IPS-18c (cell line): ENCODE results near the gene PTPRE.

ENCODE experiments used
- H3K4me3 ChIP-seq: 2 replicates; pipeline ENCODE4 v1.7.0; 2013; ENCODE audit warnings: low read depth, mild to moderate bottlenecking, low read length, moderate library complexity; ENCODE audit not compliant: insufficient read depth
- H3K9me3 ChIP-seq: one replicate; pipeline ENCODE4 v1.6.1; 2013; ENCODE audit warnings: mild to moderate bottlenecking, low read length, moderate library complexity; ENCODE audit not compliant: control insufficient read depth, insufficient read depth

The PTPRE gene

DNA sequence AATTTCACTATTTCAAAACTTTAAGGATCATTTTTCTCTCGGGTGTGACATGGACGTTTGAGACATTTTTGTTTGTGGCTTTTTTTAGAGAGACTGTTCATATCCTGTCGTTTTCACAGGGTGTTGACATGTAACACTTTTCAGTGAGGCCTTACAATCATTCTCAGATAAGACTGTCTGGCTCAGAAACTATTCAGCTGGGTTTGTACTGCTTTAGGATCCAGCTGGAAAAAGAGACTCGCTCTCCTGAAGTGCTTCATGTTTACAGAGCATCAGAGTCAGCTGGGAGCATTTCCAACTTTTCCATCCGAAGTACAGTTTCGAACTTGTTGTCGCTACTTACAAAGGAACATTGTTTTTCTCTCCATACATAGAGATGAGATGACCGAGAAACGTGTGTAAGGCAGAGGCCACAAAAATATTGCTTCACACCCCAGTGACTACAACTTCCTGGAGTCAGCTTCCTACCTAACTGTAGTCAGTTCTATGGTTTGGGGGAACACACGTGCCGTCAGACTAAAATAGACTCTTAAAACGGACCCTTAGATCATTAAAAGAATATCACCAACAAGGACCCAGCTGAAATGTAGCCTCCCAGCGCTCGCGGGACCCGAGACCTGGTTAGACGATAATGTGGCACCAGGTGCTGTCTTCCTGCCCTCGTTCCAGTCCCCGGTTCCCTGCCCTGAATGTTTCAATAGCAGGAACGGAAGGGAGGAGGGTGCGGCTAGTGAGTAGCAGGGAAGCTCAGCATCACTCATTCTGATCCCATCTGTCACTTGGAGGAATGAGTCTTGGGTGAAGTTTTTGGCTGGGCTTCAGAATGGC lies 141.3 kb downstream of the PTPRE start:
- Histone ChIP-seq H3K4me3 (no peak overlapping the region), H3K9me3 (no peaks in the 10 kb centered on the region)

DNA sequence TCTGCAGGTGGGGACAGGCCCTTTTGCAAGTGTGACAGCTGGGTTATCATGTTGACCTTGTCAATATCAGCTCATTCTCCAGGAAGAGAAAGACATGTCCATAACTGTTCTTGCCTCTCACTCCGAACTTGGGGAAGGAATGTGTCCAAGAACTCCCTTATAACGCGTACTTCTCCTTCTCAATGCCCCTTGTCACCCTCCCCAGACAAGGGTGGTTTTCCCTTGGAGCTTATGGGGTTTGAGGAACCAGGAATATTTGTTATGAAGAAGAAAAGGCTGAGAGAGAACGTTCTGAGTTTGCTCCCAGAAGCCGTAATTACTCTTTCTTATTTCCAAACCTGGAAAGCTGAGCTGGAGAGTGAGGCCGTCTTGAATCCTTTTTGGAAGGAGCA lies 141.9 kb downstream of the PTPRE start:
- Histone ChIP-seq H3K4me3 (no peak overlapping the region), H3K9me3 (no peaks in the 10 kb centered on the region)

DNA sequence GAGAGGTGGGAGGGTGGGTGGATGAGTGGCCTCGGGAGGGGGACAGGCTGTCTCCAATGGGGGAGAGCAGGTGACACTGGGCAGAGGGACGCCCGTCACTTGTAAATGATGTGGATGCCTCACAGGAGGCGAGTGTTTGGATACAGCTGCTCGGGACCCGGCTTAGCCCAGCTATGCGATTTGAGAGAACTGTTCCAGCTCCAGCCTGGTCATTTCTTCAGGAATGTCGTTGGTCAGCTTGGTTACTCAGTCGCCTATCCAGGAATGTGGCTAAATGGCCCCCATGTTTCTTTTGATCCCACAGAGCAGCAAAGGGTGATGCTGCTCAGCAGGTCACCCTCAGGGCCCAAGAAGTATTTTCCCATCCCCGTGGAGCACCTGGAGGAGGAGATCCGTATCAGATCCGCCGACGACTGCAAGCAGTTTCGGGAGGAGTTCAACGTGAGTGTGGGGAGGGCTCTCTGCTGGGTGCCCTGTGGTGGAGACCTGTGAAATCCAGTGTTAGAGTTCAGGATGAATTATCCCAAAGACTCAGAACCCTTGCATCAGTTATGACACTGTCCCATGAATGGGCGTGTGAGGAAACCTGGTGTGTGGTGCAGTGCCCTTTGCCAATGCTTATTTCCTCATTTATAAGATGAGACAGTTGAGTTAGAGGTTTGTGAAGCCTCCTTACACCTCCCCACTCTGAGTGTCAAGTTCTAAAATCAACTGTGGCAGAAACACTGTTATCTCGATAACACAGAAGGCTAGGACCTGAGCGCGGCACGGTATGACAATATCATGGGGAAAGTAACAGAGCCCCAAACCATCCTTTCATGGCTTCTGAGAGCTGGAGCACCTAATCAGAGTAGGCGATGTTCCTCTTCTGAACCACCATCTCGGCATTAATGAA lies 142.6 kb downstream of the PTPRE start:
- no peaks in the 10 kb centered on the region for H3K9me3 ChIP-seq
- no peak overlapping the region for H3K4me3 ChIP-seq

DNA sequence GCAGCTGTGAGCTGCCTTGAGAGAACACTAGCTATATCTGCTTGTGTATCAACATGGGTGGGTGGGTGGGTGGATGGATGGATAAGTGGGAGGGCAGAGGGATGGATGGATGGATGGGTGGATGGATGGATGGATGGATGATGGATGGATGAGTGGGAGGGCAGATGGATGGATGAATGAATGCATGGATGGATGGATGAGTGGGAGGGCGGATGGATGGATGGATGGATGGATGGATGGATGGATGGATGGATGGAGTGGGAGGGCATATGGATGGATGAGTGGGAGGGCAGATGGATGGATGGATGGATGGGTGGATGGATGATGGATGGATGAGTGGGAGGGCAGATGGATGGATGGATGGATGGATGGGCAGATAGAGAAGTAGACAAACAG lies 143.2 kb downstream of the PTPRE start:
- Histone ChIP-seq H3K9me3 (no peaks in the 10 kb centered on the region), H3K4me3 (no peak overlapping the region)

DNA sequence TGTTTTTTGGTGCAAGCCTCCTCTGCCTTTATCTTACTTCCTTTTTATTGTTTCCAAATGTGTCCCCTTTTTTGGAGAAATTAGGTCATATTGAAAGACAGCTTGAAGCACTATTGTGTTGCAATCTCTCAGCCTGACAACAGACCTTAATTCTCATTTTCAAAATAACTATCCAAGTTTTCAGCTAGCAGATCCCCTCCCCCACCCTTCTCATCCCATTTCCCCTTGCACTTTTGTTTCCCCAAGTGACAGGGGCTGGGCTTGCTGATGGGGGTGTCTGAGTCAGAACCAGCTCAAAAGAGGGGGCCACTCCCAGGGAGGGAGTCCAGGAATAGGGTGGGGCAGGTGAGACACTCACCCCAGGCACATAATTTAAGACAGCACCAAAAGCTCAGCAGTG lies 144.0 kb downstream of the PTPRE start:
- no peaks in the 10 kb centered on the region for H3K9me3 ChIP-seq
- H3K4me3 ChIP-seq, result no peak overlapping the region

DNA sequence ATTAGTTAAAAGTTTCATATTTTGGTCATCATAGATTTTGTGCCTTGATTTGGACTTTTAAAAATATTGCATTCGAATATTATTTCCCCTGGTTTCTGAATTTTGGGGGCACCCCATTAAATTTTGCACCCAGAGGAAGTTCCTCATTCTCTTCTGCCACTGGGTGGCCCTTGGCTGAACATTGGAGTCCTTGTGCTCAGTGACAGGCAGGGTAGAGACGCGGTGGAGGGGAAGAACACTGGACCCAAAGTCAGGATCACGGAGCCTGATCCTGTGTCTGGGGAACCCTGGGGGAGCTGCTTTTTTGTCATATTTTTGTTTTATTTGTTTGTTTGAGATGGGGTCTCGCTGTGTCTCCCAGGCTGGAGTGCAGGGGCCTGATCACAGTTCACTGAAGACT lies 144.6 kb downstream of the PTPRE start:
- H3K4me3 ChIP-seq, result no peak overlapping the region

DNA sequence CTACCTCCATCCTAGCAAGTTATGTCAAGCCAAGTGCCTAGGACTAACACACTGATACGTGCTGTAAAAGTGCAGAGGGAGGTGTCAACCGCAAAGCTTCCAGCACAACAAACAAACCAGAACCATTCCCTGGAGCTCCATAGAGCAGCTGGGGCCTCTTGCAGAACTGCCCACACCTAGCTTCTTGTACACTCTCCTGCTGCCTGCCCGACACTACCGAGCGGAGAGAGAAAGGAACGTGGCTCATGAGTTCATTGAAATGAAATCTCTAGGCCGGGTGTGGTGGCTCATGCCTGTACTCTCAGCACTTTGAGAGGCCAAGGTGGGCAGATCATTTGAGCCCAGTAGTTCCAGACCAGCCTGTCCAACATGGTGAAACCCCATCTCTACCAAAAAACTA lies 145.8 kb downstream of the PTPRE start:
- Histone ChIP-seq H3K9me3 (no peaks in the 10 kb centered on the region), H3K4me3 (no peak overlapping the region)

More for the DNA sequence above, 144.6 kb downstream of the PTPRE start:
- no peaks in the 10 kb centered on the region for H3K9me3 ChIP-seq

DNA sequence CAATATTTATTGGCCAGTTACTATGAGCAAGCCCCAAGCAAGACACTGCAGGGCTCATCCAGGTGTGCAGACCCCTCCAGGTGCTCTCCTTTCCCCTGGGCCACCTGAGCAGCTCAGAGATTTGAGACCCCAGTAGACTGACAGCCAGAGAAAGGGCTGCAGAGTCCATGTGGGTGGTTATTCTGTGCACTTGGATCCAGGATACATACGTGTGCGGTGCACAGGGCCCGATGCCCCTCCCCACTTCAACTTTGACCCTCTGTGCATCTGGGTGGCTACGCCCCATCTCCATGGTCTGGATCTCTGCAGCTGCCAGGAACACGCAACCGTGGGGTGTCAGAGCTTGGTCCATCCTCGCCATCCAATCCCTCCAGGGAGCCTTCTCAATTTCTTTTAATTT lies 146.5 kb downstream of the PTPRE start:
- no peaks in the 10 kb centered on the region for H3K9me3 ChIP-seq

DNA sequence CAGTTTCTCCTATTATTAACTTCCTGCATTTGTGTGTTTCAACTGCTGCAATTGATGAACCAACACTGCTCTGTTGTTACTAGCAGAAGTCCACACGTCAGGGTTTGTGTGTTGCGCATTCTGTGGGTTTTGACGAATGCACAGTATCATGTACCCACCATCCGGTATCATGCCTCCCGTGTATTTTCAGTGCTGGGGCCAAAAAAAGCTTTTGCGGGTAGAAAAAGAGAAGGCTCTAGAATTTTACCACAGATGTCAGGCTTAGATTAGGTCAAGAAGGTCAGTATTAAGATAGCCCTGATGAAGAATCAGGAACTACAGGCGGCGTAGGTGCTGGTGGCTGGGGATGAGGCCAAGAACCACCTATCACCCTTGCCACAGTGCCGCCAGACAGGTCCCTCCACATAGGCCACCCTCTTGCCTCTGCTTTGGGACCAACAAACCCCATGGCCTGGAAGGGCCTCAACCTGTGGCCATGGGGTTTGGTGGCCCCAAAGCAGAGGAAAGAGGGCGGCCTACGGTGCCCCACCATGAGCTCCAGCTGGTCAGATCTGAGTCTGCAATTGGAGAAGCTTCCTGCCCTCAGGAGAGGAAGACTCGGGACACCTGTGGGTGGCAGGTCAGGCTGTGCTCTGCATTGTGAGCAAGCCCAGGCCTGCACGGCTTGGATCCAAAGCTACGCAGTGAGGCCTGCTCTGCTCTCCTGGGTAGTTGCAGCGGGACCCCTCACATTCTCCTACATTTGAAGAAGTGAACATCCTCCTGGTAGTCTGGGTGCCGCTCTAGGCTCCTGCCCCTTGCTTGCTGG lies 147.5 kb downstream of the PTPRE start:
- H3K9me3 ChIP-seq, result no peaks in the 10 kb centered on the region
- no peak overlapping the region; the same call in 1 of the 2 replicates for H3K4me3 ChIP-seq

More for the DNA sequence above, 146.5 kb downstream of the PTPRE start:
- no peak overlapping the region for H3K4me3 ChIP-seq

DNA sequence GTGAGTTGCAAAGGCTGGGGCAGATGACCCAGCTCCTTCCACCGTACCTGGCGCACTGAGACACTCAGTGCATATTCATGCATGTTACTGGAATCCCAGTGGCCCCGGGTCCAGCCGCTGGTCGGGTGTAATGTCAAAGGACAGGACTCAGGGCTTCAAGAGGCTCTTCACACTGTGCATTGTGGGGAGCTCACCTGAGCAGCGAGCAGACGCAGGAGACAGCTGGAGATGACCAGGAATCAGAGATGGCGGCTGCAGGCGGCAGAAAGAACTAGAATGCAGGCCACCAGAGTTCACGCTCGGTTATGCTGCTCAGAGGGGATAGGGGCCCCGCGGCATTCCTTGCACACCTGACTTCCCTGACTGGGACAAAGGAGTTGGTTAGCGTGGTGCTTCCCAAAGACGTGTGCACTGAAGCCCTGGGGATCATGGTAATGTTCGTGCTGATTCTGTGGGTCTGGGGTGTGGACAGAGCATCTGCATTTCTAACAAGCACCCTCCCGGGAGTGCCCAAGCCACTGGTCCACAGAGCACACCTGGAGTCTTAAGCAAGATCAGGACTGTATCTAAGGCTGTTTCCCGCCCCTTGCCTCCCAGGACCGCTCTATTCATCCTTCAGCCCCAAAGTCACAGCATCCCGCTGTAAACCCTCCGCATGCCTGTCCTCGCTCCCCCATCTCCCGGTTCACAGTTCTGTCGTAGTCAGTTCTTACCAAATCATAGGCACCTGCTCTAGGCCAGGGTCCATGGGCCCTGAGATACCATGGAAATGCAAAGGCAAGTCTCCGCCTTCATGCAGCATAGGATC lies 148.4 kb downstream of the PTPRE start:
- Histone ChIP-seq H3K9me3 (no peaks in the 10 kb centered on the region), H3K4me3 (no peak overlapping the region)

DNA sequence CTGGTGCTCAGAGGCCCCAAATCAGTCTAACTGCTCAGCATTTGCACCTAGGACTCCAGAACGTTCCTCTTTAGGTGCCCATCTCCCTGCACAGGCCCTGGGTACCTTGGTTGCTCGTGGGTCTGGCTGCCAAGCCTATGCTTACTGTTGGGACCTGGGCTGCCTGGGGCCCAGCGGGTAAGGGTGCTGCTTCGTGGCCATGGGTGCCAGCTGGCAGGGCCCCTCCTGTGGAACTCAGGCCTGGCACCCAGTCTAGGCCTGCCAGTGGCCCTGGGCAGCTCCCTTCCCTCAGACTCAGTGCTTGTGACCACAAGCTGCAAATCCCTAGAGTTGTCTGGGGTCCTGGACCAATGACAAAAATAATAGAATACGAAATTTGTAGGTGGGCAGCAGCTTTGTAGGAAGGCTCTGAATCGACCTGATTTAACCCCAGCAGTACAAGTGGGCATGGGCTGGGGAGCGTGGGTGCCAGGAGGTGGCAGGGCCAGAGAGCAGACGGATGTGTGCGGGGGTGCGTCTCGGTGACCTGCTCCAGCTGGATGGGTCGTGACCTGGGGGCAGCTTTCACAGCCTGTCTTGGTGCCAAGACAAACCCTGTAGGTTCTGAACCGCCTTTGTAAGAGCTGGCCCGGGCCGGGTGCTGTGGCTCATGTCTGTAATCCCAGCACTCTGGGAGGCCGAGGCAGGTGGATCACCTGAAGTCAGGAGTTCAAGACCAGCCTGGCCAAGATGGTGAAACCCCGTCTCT lies 149.6 kb downstream of the PTPRE start:
- no peaks in the 10 kb centered on the region for H3K9me3 ChIP-seq

DNA sequence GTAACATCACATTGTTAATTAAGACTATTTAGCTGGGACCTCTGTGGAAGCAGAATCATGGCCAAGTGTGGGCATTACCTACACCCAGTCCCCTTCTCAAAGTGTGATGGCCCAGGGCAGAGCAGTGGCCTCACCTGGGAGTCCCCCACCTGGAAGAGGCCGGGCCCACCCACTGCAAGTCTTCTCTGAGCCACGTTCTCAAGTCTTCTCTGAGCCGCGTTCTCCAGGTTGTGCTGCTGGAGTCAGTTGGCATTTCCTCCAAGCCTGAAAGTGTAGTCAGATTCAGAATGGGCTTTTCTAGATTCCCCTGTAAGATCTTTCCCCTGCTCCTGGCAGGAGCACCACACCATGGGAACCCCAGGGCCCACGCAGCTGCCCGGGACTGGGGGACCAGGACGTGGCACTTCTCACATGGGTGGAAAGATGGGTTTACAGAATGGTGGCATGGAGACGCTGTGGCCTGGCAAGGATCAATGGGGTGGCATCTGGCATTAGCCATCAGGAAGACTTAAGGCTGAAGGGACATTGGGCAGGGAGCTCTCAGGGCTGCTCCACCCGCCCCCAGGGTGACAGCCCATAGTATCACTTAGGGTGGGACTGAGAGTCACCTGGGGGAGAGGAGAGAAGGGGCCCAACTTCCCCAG lies 151.3 kb downstream of the PTPRE start:
- H3K9me3 ChIP-seq, result no peaks in the 10 kb centered on the region
- no peak overlapping the region for H3K4me3 ChIP-seq

More for the DNA sequence above, 149.6 kb downstream of the PTPRE start:
- no peak overlapping the region for H3K4me3 ChIP-seq

DNA sequence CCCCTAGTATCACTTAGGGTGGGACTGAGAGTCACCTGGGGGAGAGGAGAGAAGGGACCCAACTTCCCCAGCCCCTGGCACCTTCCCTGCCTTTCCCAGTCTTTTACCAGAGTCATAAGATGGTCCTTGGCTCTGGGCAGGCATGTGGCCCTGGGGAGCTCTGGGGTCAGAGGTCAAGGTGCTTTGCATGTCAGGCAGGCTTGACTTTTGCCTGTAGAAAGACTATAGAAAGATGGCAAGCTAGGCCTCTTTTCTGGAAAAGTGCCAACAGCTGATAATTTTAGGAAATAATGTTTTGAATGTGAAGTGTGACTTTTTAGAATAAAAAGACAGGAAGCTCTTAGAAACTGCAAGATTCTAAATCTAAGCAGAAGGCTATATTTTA lies 151.8 kb downstream of the PTPRE start:
- H3K9me3 ChIP-seq, result no peaks in the 10 kb centered on the region
- no peak overlapping the region for H3K4me3 ChIP-seq

DNA sequence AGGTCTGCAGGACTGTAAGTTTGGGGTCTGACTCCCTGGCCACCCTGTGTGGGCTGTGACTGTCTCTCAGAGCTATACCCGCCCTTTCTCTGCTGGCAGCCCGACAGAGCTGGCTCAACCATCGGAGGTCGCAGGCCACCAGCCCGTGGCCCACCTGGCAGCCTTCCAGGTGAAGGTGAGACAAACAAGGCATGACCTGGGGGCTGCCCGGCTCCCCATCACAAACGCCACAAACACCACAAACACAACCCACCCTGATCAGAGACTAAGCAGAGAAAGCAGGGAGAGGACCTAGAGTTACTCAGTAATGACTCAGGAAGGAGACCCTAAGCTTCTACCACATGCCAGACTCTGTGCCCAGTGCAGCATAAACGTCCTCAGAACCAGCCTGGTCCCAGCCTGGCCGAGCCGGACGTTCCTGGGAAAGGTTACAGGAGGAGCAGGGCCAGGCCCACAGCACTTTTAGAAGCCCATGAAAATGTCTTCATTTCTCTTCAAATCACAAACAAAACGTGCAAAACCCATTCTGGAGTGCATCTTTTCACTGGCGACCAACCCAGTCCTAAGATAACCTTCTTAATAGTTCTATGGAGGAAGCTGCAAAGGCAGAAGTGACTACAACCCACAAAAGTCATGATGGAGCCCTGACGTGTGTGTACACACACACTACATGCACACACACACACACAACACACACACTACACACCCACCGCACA lies 152.5 kb downstream of the PTPRE start:
- H3K4me3 ChIP-seq, result no peak overlapping the region
- no peaks in the 10 kb centered on the region for H3K9me3 ChIP-seq

DNA sequence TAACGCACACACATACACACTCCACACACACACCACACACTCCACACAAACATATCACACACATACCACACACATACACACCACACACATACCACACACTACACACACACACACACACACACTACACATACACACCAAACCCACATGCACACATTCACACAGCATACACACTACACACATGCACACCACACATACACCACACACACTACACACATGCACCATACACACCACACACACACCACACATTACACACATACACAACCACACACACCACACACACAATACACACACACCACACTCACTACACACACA lies 153.0 kb downstream of the PTPRE start:
- Histone ChIP-seq H3K4me3 (no peak overlapping the region), H3K9me3 (no peaks in the 10 kb centered on the region)
